Islet precursor cell (in vitro differentiated cells): ENCODE measurements around the gene KCTD16.

Experiments used
- DNase-seq: peaks from one replicate; pipeline ENCODE4 v3.0.0-alpha.2; 2018

The KCTD16 gene

DNA sequence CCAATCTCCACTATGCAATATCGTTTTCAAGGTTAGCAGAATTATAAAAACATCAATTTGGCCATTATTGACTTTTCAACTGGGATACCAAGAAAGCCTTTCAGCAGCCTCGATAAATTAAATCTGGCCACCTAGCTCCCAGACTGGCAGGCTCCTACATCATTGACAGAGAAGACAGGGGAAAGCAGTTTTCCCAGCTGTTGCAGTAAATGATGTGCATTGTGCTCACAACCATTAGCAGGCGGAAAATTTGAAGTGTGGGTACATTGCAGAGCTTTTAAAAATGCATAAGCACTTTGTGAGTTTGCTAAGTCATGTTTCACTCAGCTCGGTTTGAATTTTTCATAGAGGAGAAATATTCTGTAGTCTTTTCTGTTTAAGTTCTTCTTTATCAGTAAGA is 297.9 kb downstream of the KCTD16 start:
- no peak for DNase-seq

DNA sequence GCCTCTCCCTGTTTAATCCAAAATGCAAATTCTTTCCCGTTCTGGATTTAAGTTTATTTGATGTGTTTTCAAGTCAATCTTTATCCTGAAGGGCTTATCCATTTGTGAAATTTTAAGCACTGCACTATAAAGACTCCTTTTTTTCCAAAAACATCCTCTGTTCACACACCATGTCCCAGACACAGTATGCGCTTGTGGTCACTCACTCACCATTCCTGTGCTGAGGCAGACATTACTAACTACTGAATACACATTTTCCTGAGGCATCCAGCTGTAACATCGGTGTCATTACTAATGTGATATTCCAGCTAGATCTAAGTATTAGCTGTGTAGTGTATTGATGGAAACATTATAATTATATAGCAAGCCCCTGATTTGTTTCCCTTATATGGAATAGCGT is 298.4 kb downstream of the KCTD16 start:
- DNase-seq: no peak

DNA sequence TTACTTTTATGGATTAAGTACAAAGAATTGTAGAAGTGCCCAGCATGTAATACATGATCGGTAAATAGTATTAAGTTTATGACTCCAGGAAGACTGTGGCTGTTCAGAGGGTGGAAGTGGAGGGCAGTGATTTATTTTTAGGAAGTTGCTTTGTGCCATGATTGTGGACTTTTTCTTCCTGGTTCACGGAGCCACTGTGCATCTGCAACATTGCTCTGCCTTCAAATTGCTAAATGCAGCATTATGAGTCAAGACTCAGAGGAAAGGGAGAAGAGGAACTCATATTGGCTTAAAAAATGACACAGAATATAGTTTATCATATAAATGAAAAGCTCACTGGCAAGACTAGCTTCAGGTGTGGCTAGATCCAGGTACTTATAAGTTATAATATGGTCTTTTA is 301.5 kb downstream of the KCTD16 start:
- no peak for DNase-seq

DNA sequence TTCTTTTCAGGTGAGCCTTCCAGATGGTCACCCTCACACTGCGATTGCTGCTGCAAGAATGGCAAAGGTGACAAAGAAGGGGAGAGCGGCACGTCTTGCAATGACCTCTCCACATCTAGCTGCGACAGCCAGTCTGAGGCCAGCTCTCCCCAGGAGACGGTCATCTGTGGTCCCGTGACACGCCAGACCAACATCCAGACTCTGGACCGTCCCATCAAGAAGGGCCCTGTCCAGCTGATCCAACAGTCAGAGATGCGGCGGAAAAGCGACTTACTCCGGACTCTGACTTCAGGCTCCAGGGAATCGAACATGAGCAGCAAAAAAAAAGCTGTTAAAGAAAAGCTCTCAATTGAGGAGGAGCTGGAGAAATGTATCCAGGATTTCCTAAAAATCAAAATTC is 303.0 kb downstream of the KCTD16 start:
- no peak for DNase-seq

DNA sequence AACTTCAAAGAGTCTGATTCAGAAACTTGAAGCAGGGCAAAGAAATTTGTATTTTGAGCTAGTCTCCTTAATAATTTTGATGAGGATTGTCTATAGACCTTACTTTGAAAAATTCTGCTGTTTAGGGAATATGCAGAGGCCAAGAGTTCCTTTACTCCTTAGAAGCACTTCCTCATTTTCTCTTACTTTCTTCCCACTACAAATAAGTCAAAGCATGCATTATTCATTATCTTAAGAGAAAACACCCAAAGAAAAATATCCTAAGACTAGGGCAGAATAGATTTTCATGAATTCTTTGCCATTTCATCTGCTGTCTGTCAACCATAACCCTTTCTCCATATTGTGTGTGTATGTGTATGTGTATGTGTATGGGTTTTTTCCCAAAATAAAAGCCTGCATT is 307.9 kb downstream of the KCTD16 start:
- no peak for DNase-seq

DNA sequence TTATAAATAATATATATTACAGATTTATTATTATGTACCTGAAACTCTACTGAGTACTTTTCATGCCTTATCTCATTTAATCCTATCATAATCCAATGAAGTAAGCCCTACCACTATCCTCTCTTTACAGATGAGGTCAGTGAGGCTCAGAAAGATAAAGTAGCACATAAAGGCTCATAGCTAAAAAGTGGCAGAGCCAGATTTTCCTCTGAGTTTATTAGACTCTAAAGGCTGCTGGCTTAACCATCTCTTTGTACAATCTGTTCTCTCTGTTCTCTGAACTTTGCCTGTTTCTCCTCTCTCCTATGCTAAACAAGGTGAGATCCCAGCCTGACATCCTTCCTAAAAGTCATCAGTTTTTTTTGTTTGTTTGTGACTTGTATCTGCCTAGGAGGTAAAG is 311.2 kb downstream of the KCTD16 start:
- DNase-seq: no peak

DNA sequence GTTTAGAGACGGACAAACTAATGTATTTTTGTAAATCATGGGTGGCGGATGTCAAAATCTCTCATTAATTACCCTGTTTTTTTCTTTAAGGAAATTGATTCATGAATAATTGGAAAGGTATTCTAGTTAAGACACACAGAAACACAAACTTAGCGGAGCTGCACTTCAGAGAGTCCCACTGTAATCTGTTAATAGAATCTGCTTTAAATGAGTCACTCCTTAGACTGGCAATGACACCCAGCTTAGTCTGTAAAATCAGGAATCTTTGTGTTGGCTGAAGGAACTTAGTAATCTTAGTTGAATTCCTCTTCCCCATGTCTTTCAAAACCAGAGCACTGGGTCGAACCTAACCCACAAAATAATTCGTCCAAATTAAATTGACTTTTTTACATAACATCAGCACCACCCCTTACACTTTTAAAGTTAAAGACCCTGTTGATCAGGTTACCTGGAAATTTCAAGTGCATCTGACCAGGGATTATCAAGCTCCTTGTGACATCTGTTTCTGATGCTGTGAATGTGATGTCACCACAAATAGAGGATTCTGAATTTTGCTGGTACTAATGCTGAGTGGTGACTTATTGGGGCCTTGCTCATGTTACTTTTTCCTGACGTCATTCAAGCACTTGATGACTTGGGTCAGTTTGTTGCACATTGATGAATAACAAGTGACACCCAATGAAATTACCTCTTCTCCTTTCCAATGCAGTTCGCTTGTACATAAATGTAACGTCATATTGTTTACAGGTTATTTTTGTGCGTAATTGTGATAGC is 313.6 kb downstream of the KCTD16 start:
- DNase-seq: peak; percentile 65

DNA sequence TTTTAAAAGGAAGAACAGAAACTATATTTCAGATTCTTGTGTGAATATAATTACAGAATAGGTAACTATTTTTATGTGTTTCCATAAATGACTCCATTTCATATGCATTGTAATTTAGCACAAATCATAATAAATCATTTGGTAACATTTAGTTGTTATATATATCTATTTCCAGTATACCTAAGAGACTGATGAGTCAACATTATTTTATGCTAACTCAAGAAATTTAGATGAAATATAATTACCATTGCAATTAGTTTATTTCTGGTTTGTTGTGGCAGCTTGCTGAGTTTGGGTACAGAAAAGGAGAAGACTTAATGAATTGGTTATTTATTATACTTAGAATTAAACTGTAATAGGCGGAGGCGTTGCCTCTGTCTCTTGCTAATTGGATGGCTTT is 314.9 kb downstream of the KCTD16 start:
- DNase-seq: no peak

DNA sequence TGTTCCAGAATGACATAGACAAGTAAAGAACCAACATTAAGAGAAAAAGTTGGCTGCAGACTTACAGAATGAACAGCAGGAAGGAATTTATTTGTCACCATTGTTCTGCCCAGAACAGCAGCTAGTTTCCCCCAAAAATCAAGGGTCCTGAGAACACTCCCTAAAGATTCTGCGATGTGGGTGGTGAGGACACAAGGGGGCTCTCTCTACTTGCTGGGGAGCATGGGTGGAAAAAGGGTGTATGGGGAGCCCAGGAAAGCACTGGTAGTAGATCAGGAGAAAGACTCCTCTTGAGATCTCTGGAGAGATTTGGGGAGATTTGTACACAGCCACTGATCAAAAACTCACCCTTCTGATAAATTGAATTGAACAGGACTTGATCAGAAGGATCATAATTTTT is 316.5 kb downstream of the KCTD16 start:
- DNase-seq: no peak

DNA sequence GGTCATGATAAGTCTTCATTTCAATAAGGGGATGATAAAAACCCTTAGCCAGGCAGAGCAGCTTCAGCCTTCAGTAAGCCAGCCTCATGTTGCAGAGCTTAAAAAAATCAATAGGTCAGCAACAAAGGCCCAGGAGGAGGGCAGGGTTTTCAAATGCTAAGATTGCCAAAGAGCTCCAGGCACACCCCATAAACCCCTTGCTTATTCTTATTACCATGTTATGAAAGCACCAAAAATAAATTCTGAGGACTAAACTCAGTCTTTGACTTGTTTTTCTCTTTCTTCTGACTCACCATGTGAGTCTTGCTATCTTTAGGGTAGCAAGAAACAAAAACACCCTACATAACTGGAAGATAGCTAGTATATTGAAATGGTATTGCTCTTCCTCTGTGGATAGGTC is 317.1 kb downstream of the KCTD16 start:
- DNase-seq: no peak

DNA sequence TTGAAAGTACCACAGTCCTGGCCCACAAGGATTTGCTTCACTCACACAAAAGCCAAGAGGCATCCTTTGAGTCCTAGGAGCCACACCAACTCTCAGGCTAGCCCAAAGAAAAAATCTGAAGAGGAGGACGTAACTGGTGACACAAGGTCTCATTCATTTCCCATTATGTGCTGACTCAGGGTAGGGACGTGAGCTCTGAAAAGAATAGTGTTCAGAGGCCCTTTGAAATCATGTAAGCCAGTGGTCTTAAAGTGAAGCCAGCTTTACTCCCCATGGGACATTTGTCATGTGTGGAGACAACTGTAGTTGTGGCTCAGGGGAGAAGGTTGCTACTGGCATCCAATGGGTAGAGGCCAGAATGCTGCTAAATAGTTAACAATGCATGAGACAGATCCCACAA is 332.4 kb downstream of the KCTD16 start:
- DNase-seq: peak; percentile 49

DNA sequence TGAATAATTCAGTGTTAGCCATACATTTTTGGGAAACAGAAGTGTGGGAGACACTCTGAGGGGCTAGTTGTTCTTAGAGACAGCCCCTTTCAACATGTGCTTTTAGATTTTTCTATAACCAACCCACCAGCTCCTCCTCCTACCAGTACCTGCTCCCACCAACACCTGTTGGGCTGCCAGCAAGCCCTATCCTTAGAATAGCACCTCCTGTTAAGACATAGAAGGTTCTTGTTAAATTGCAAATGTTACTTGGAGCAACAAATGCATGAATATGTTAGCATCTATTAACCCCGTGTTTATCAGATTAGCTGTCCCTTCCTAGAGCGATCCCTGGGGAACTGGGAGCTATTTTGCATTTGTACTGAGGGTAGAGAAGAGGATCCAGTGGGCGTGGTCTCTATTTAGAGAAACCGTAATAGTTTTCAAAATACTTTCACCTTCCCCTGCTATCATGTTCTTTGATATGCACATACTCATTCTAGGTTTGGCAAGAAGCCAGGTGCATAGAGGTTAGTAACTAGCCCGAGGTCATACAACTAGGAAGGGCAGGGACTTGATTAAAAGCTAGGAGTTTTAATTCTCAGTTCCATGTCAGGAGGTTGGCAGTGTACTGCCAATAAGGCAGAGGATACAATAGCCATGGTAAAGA is 334.4 kb downstream of the KCTD16 start:
- DNase-seq: no peak

DNA sequence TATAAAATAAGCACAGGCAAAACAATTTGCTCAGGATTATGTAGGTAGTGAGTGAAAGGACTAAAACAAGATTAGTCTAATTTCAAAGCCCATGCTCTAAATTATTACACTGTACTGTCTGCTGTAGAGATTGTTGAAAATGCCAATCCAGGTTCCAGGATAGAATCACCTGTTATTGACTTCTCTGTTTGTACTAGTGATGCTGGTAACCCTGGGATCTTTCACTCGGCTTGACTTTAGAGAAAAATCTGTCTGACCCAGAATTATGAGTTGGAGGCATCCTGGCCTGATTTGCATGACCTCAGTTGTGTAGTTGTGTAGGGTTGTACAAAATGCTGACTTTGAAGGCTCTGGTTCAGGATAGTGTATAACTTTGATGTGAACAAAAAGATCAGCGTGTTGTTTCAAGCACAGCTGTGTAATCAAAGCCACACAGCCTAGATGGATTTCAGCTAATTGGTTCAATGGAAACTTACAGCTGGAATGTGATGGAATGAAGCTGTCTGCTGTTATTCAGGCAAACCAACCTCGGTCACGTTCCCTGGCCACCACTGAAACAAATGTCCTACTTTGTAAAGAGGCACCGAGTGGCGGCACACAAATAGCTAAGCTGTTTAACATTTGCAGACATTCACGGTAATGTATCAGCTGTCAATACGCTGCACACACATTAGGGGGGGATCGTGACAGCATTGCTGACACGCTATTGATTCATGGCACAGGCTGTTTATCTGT is 340.3 kb downstream of the KCTD16 start:
- DNase-seq: no peak

DNA sequence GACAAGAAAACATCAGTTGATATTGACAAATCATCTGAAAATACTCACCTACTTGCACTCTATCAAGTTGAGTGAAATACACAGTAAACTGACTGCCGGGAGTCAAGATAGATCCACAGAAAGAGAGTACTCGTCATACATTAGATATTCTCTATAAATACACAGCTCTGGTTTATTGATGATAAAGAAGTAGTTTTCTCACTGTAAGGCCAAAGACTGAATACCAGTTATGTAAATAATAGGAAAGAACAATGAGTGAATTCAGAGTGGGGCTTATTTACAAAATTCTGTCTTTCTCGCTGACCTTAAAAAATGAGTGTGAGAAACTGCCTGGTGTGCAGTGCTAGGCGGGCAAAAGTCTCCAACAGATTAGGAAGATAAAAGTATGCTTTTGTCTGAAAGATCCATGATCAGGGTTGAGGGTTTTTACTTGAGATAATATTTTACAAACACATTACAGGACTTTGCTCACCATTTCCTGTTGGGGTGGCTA is 341.0 kb downstream of the KCTD16 start:
- DNase-seq: no peak

DNA sequence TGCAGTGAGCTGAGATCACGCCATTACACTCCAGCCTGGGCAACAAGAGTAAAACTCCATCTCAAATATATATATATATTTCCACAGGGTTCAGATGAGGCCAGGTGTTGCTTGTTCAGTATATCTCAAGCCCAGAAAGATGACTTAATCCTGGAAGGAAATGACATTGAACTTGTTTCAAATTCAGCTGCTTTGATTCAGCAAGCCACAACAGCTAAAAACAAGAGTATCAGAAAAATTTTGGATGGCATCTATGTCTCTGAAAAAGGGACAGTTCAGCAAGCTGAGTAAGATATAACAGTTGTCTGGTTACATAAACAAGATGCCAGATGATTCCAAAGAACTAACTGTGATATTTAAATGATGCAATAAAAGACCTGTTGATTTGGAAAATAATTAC is 352.0 kb downstream of the KCTD16 start:
- DNase-seq: no peak

DNA sequence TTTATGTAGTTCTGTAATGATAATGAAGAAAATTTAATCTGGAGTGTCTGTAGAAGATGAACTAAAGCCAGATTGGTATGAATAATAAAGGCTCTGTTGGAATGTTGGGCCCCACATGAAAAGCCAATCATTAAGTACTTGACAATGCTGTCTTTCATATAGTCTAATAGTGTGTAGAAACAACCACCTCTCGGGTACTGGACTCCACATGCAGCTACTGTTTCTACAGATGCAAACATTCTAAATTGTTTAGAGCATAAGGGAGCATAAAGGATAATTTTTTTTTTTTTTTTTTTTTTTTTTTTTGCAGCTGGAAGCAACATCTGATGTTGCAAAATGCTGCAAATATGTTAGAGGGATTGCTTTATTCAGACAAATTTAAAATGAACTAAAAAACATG is 354.3 kb downstream of the KCTD16 start:
- no peak for DNase-seq

DNA sequence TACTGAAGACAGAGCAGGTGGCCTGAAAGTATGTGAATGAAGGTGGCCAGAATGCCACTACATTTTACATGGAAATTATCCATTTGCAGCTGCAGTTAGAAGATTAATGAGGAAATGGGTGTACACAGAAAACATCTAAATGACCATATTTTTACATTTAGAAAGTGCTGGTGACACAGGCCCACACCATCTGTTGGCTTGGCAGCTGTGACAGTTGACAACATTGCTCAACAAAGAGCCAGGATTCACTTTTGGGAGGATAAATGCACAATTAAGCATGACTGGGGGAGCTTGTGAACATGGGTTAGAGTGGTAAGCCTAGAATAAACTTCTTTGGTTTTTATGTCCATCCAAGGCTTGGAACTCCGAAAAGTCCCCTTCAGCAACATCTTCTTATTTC is 360.5 kb downstream of the KCTD16 start:
- DNase-seq: no peak
